Kidney (tissue), 14 donors: ENCODE results near the gene PRKCZ. TPM values are rescaled to one million over a fixed set of nuclear protein-coding genes. Genes with fewer than 3 reads are reported as not detected.

Experiments used
- DNase-seq, 5 donors: peaks; one replicate each; pipeline ENCODE4 v3.0.0-alpha.2; 2013 to 2020
- FAIRE-seq: peaks from 2 replicates; lab custom pipeline; 2012; peaks lifted over from hg19 to GRCh38; lab: Jason Lieb, UNC
- H3K27ac ChIP-seq, 2 donors: one replicate each; pipeline ENCODE4 v1.7.0; 2013; ENCODE audit warnings: low read depth in 2 of 2, low read length in 2 of 2, inconsistent platforms in 1 of 2
- H3K27me3 ChIP-seq: one replicate; pipeline ENCODE4 v1.7.1; 2013; ENCODE audit warnings: low read length, inconsistent platforms; ENCODE audit not compliant: control insufficient read depth, insufficient read depth
- H3K36me3 ChIP-seq, 3 donors: one replicate each; pipeline versions ENCODE4 v1.7.0 to v1.7.1; 2013; ENCODE audit warnings: low read length in 3 of 3, control low read depth in 1 of 3, inconsistent platforms in 1 of 3; ENCODE audit not compliant: insufficient read depth in 3 of 3, control insufficient read depth in 2 of 3
- H3K4me1 ChIP-seq, 3 donors: one replicate each; pipeline versions ENCODE4 v1.7.0 to v1.7.1; 2013; ENCODE audit warnings: low read length in 3 of 3, inconsistent platforms in 1 of 3, low read depth in 1 of 3; ENCODE audit not compliant: control insufficient read depth in 2 of 3, insufficient read depth in 2 of 3
- H3K4me3 ChIP-seq, 3 donors: one replicate each; pipeline versions ENCODE4 v1.7.0 to v1.8.1; 2013; ENCODE audit warnings: low read length in 3 of 3, control low read depth in 1 of 3, inconsistent platforms in 1 of 3
- H3K9ac ChIP-seq, 3 donors: one replicate each; pipeline versions ENCODE4 v1.7.0 to v1.7.1; 2013; ENCODE audit warnings: low read length in 3 of 3, control low read depth in 1 of 3, inconsistent platforms in 1 of 3
- H3K9me3 ChIP-seq, 3 donors: one replicate each; pipeline versions ENCODE4 v1.7.0 to v1.7.1; 2013; ENCODE audit warnings: low read length in 3 of 3, control low read depth in 1 of 3, inconsistent platforms in 1 of 3; ENCODE audit not compliant: control insufficient read depth in 2 of 3, insufficient read depth in 1 of 3
- CTCF ChIP-seq: IDR thresholded peaks from 3 replicates; pipeline ENCODE4 v1.5.1; 2012; ENCODE audit warnings: mild to moderate bottlenecking, moderate library complexity, borderline replicate concordance; ENCODE audit not compliant: insufficient read depth; ENCODE audit errors: extremely low read depth
- intact Hi-C: fragments of 100-400 bp; cut with DNase I; formaldehyde crosslinking; loops from one replicate; pipeline ENCODE4 v1.11.1; 2022
- polyA plus RNA-seq: library from polyadenylated mRNA; stranded (reverse); fragments of 350-450 nt; fragmentation: Illumina TruSeq; extraction: RNeasy Lipid Tissue Mini Kit (QIAGEN cat#74804); gene quantifications from one replicate; pipeline ENCODE4 v1.2.3, GENCODE V29; 2014; ENCODE audit warnings: low read depth, low replicate concordance; ENCODE audit not compliant: insufficient read depth
- total RNA-seq: library from RNA; stranded (reverse); fragmentation: NEBNext Ultra II Directional; extraction: Animal tissue kit (Norgen Biotek cat#: 25700); gene quantifications from one replicate; pipeline ENCODE4 v1.2.1, GENCODE V29; 2021
- donor health status: control.
- donor health status: control.
- donor health status: control.
- donor health status: control.
- donor health status: control.
- donor health status: DM: yes; HTN: yes; CAD: no.
- donor health status: Normal renal cell carcinoma (clear cell type).

Gene PRKCZ
- total and polyA plus RNA-seq, 2 donors from 2014 or later, result 24.7 to 42.4 TPM

GRCh38 chr1:2019571-2020309 lies 30.5 kb upstream of the PRKCZ start:
- peak in 4 of 5 donors; percentile 36 to 78 (median 68) for DNase-seq
- Histone ChIP-seq H3K27ac (no peak overlapping the region), H3K4me1 (no peaks in the 10 kb centered on the region), H3K4me3 (no peak overlapping the region), H3K9me3 (no peaks in the 10 kb centered on the region), H3K27me3 (peaks cover 5% of the 10 kb centered on the region), H3K9ac (no peak overlapping the region), H3K36me3 (no peaks in the 10 kb centered on the region)
- no peak for TF ChIP-seq CTCF
- no peak for FAIRE-seq
- intact Hi-C loops, result no loop called here

GRCh38 chr1:2020310-2020655 lies 29.9 kb upstream of the PRKCZ start:
- Histone ChIP-seq H3K27me3 (peaks cover 5% of the 10 kb centered on the region), H3K4me1 (peaks cover 0 to 5% (median 0%) of the 10 kb centered on the region in 3 donors), H3K36me3 (no peaks in the 10 kb centered on the region), H3K9me3 (no peaks in the 10 kb centered on the region), H3K4me3 (no peak overlapping the region), H3K9ac (no peak overlapping the region), H3K27ac (no peak overlapping the region)
- no peak for FAIRE-seq
- peak in 1 of 5 donors; percentile 31 for DNase-seq
- TF ChIP-seq CTCF, result no peak
- intact Hi-C loops, result no loop called here

DNA sequence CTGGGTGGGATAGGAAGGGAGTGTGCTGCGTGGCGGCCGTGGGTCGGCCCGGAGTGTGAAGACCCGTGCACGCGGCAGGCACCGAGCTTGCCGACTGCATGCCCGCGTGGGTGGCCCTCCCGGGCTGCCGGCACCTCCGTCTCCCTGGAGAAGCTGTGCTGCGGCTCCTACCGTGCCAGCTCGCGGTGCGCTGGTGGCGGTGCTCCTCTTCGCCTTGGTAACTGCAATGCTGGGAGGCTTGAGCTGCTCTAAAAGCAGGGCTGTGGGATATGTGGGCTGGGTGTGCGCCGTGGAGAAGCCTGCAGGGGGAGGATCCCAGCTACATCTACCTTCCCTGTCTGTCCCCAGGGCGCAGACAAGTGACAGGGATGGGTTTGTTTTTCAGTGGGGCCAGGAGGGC lies 28.7 kb upstream of the PRKCZ start:
- intact Hi-C loops, result no loop called here
- H3K4me3 ChIP-seq, result no peak overlapping the region
- H3K9ac ChIP-seq, result no peak overlapping the region
- no peak overlapping the region for H3K27ac ChIP-seq
- H3K9me3 ChIP-seq, result no peaks in the 10 kb centered on the region
- peaks cover 5% of the 10 kb centered on the region for H3K27me3 ChIP-seq
- H3K4me1 ChIP-seq, result peaks cover 0 to 10% (median 0%) of the 10 kb centered on the region in 3 donors
- DNase-seq (peak in 1 of 5 donors; percentile 36), FAIRE-seq (no peak)
- TF ChIP-seq CTCF, result no peak
- H3K36me3 ChIP-seq, result no peaks in the 10 kb centered on the region
